IPS DF 6.9 (cell line): ENCODE data around the gene ATP11C.
"Not testable (repeated sequence)": the region's sequence is repeated elsewhere in the genome, so short reads cannot be mapped to it uniquely, and the experiment has no call there.

Experiments used
- DNase-seq: peaks from one replicate; pipeline ENCODE4 v3.0.0-alpha.2; 2013; ENCODE audit warnings: low read depth, low spot score
- H3K27ac ChIP-seq: one replicate; pipeline ENCODE4 v1.5.1; 2013; ENCODE audit warnings: low read length, control low read depth
- H3K27me3 ChIP-seq: 2 replicates; pipeline ENCODE4 v1.6.1; 2013; ENCODE audit warnings: mild to moderate bottlenecking, low read length; ENCODE audit not compliant: control insufficient read depth, insufficient read depth
- H3K36me3 ChIP-seq: 2 replicates; pipeline ENCODE4 v1.6.1; 2013; ENCODE audit warnings: low read length; ENCODE audit not compliant: control insufficient read depth, insufficient read depth
- H3K4me1 ChIP-seq: 2 replicates; pipeline ENCODE4 v1.6.1; 2013; ENCODE audit warnings: low read length; ENCODE audit not compliant: control insufficient read depth, insufficient read depth
- H3K4me3 ChIP-seq: 2 replicates; pipeline ENCODE4 v1.5.1; 2013; ENCODE audit warnings: mild to moderate bottlenecking, low read length
- H3K9me3 ChIP-seq: 2 replicates; pipeline ENCODE4 v1.6.1; 2013; ENCODE audit warnings: low read length, inconsistent platforms; ENCODE audit not compliant: control insufficient read depth, insufficient read depth
- WGBS: extraction: QIAGEN DNeasy Blood & Tissue Kit; methylation state at CpG from one replicate; pipeline ENCODE4 v1.1.7; 2013; ENCODE audit warnings: mixed read lengths, missing lambda C conversion rate; ENCODE audit not compliant: insufficient read length, insufficient coverage; 5-methylcytosine and 5-hydroxymethylcytosine counted together

ATP11C gene

GRCh38 chrX:139691843-139692505, 240.9 kb downstream of the ATP11C start:
- no CpG with 5 or more reads among the region's 52 CpGs for WGBS
- H3K27ac ChIP-seq, result no peak overlapping the region
- H3K4me3 ChIP-seq, result peak overlapping the region; percentile 32; the same call in 1 of the 2 replicates
- DNase-seq, result no peak
- H3K9me3 ChIP-seq, result no peaks in the 10 kb centered on the region
- H3K36me3 ChIP-seq, result no peaks in the 10 kb centered on the region
- H3K4me1 ChIP-seq, result no peaks in the 10 kb centered on the region
- H3K27me3 ChIP-seq, result peaks cover 13% of the 10 kb centered on the region; the same call in 1 of the 2 replicates

GRCh38 chrX:139691493-139691842, 241.4 kb downstream of the ATP11C start:
- H3K4me1 ChIP-seq, result no peaks in the 10 kb centered on the region
- H3K4me3 ChIP-seq, result peak overlapping the region; percentile 32; the same call in 1 of the 2 replicates
- peaks cover 13% of the 10 kb centered on the region; the same call in 1 of the 2 replicates for H3K27me3 ChIP-seq
- no CpG with 5 or more reads among the region's 23 CpGs for WGBS
- H3K9me3 ChIP-seq, result no peaks in the 10 kb centered on the region
- H3K36me3 ChIP-seq, result no peaks in the 10 kb centered on the region
- DNase-seq, result no peak
- no peak overlapping the region for H3K27ac ChIP-seq

GRCh38 chrX:139685175-139685574, 247.7 kb downstream of the ATP11C start:
- H3K4me3 ChIP-seq, H3K4me1 ChIP-seq, H3K9me3 ChIP-seq, H3K27ac ChIP-seq, DNase-seq, H3K27me3 ChIP-seq, H3K36me3 ChIP-seq: not testable (repeated sequence)
- no CpG with 5 or more reads among the region's 7 CpGs for WGBS

- Histone ChIP-seq H3K4me3 (no peak overlapping the region), H3K27ac (no peak overlapping the region), H3K9me3 (no peaks in the 10 kb centered on the region), H3K36me3 (no peaks in the 10 kb centered on the region), H3K4me1 (no peaks in the 10 kb centered on the region), H3K27me3 (no peaks in the 10 kb centered on the region)
- no peak for DNase-seq
- no CpG with 5 or more reads among the region's 3 CpGs for WGBS
Measured at GRCh38 chrX:139680356-139680755, 252.5 kb downstream of the ATP11C start.
